HL-60/S4 treated with phorbol 12-myristate 13-acetate at 8.2 ng/mL for 4 days and 3 days (cell line): ENCODE data around the gene IRF8.
"Not testable (repeated sequence)": the region's sequence is repeated elsewhere in the genome, so short reads cannot be mapped to it uniquely, and the experiment has no call there.

ENCODE experiments used
- in situ Hi-C: fragments of 300-500 bp; cut with MboI; formaldehyde crosslinking; loops from 2 replicates; pipeline ENCODE4 v1.15.0; 2022; ENCODE audit warnings: low sequenced_read_pairs

Gene IRF8

GRCh38 chr16:85891033-85891775 lies 7.8 kb upstream of the IRF8 start:
- in situ Hi-C loops: no loop called here

DNA sequence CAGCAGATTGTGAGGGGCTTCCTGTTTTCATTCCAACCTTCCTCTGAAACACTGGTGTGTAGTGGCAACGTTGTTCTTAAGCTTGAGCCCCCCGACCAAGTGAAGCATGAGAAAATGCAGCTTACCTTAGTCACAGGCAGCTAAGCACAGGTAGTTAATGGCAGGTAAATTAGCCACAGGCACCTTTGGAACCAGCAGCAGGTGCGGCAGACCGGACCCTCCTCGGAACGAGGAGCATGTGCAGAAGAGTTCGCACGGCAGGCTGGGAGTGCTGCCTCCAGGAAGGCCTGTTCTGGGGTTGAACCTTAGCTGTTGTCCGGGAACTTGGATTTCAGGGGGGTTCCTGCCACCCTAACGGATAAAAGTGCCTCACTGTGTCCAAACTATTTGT lies 7.2 kb upstream of the IRF8 start:
- in situ Hi-C loops: no loop called here

DNA sequence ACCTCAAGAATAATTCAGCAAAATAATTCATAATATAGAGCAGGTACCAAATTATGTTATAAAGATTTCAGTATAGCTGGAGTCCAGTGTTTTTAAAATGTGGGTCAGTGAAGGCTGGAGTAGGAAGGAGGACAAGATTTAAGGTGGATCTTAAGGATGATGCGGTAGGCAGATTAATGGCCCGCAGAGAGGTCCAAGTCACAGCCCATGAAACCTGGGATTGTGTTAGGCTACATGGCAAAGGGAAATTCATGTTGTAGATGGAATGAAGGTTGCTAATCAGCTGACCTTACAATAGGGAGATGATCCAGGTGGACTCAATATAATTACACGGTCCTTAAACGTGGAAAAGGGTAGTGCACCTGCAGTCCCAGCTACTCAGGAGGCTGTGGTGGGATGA lies 6.2 kb upstream of the IRF8 start:
- in situ Hi-C loops: no loop called here

DNA sequence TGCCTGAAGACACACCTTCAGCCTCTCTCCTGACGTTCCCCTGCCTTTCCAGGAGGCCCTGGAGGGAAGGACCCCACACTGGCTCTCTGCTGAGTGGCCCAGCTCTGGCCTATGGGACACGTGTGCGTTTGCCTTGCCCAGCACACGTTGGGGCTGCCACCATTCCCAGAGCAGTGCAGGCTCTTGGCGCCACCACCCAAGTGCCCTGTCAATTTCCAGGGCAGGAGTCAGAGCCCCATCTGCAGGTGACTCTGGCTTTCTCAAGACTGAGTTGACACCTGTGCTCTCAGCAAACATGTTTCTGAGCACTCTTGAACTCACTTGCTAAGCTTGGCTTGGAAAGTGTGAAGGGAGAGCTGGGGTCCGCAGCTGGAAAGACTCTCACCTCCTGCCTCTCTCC lies 4.7 kb upstream of the IRF8 start:
- in situ Hi-C loops: no loop called here

GRCh38 chr16:85897382-85897781 lies 1.6 kb upstream of the IRF8 start:
- in situ Hi-C loops: no loop called here

DNA sequence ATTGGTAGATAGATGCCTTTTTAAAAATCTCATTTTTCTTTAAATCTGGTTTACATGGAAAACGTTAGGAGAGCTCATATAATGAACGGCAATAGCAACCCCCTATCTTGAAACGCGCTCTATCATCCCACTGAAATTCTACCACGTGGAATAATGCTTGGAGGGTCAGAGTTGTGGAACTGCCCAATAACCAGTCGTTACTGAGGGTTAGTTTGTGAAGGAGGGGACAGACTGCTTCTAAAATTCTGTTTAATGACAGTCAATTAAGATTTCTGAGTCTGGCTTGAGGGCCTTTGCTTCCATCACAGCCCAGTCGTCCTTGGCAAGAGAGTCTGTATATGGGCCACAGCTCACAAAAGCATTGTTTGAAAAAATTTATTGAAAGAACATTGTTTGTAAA lies 482 bp downstream of the IRF8 start:
- in situ Hi-C loops: no loop called here

DNA sequence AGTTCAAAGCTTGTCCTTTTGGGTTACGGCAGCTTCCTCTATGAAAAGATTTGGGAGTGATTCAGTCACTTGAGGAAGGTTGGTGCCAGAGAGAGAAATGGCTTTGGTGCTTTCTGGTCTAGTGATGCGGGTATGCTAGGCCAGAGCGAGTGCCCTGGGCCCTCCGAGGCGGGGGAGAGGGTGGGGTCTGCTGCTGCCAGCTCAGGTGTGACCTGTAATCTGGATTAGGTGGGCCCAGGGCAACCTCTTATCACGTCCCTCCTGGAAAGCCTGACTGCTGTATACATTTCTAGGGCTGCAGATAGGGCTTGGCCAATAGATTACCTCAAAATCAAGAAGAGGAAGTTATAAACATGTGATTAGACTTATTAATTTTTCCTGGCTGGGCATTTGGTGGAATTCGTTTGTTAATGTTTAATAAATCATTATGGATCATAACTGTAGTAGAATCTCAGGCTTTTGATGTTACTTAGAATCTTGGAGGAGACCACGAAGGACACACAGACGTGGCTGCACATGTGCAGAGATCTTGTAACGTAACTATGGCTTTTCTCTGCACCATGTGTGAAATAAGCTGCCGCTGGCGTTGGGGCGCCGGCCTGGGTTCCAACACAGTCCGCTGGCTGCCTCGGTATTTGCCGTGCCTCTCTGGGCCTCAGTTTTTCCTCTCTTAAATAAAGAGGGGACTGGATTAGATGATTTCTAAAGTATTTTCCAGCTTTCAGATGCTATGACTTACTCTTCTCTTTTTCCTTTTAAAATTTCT lies 1.2 kb downstream of the IRF8 start:
- in situ Hi-C loops: no loop called here

DNA sequence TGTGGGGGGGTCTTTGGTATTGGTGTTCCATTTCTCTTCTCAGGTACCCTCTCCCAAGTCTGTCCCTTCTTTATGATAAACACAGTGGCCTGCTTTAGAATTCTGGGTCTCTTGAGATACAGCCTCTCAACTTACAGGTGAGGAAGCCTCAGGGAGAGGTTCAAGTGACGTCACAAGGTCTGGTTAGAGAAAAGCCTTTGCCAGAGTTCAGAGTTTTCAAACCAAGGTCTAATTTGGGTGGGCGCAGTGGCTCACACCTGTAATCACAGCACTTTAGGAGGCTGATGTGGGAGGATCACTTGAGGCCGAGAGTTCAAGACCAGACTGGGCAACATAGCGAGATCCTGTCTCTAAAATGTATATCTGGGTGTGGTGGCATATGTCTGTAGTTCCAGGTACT lies 2.1 kb downstream of the IRF8 start:
- in situ Hi-C loops: no loop called here

DNA sequence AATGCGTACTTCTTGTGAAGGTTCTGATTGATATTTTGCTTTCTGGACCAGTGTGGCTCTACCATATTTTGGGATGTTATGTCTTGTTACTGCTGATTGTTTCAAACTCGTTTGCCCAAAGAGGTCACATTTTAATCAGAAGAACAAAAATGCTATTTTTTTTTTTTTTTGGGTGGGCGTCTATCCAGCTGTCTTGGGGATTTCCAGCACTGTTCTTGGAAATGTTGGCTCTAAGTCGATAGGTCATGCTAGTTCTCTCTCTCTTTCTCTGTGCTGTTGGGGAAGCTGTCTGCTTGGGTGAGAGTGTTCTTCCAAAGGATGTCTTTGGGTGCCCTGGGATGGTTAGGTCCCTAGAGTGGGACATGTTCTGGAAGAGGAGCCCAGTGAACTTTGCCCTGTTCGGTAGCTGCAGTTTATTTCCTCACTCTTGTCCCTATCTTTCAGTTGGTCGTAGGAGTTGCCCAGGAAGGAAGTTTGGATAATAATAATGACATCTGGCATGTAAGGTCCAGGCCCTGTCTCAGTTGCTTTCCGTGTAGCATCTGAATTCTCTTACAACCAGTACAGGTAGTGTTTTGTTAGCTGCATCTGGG lies 2.9 kb downstream of the IRF8 start:
- in situ Hi-C loops: no loop called here

- in situ Hi-C loops: no loop called here
These were observed 3.6 kb downstream of the IRF8 start for GRCh38 chr16:85902366-85903155.

DNA sequence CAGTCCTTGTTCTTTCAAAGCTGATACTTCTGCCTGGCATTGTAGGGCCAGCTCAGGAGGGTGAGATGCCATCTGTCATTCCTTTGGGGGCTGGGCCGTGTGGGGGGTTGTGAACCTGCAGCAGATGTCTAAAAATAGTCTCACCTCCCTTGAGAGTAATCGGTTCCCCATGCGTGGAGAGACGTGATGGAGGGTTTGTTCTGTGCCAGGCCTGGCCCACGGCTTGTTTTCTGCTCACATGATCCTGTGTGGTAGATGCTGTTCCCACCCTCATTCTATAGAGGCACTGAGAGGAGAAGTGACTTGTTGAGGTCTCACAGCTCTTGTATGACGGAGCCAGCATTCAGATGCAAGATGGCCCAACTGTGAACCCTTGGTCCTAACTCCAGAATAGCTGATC lies 4.6 kb downstream of the IRF8 start:
- in situ Hi-C loops: no loop called here

DNA sequence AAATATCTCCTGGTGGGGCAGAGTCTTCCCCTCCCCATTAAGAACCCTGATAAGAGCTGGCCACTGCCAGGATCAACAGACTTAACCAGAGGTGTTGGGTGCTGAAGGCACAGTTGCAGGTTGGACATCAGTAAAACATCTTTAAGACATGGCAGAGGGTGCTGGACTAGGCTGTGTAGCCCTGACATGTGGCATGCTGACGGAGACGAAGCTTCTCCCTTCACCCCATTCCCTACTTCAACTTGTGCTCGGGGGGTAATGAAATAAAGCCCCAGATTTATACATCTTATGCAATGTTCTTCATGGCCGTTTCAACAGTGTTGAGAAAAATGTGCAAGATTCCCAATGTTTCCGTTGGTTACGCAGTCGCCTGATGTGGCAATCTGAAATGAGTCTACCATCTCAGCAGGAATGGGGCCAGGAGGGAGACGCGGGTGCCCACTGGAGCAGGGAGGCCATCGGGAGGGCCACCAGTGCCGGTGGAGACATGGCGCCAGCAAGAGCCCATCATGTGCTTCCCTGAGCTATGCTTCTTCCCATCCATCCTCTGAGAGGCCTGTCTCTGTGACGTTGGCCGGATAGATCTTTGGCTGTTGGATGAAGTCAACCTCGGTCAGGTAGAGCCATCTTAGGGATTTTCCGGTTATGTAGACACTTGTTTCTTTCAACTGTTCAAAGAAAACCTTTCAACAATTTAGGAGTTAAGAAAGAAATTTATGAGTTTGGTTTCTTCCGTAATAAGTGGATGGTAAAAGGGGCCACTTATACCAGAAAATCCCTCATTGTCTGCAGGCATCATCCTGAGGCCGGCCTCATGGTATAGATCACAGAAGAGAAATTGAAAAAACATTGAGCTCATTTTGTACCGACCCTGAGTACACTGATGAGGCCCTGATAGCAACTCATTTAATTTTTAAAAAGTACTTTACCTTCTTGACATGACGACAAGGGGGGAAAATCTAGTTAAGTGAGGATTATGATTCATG lies 6.4 kb downstream of the IRF8 start:
- in situ Hi-C loops: no loop called here

DNA sequence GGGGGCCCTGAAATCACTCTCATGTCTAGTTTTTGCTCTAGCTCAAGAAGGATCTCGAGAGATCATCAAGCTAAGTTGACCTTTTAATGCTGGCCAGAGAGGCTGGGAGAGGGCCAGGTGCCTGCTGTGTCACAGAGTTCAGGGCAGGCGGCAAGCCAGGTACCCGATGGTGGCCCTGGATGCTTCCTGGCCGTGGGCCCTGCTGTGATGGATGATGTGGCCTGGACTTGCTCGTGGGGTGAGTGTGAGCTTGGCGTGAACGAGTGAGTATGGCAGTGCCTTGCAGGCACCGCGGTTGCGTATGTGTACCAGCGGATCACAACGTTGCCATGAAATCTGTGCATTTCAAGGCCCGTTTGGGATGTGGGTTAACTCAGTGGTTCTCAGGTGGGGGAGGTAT lies 7.4 kb downstream of the IRF8 start:
- in situ Hi-C loops: no loop called here

DNA sequence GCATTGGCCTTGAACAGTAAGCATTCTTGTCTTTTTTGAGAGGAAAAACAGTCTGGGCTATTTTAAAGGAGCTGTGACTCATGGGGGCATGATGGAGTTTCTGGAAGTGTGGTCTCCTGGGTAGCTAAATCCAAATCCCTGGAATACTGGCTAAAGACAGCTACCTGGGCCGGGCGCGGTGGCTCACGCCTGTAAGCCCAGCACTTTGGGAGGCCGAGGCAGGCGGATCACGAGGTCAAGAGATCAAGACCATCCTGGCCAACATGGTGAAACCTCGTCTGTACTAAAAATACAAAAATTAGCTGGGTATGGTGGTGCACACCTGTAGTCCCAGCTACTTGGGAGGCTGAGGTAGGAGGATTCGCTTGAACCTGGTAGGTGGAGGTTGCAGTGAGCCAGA lies 8.3 kb downstream of the IRF8 start:
- in situ Hi-C loops: not testable (repeated sequence)

DNA sequence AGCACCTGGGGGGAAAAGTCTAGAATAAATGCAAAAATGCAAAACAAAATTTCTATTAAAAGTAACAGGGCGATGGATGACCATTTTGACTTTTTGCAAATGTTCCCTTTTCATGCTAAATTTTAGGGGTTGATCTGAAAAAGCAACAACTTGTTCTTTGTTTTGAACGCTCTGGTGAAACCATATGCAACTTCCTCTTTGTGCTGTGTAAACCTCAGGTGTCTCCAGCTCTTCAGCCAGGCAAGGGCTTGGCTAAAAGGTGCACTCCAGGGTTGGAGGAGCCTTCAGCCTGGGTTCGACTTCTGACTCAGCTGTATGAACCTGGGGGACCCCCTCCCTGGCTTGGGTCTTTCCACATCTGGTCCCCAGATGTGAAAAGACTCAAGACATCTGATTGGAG lies 9.5 kb downstream of the IRF8 start:
- in situ Hi-C loops: no loop called here

DNA sequence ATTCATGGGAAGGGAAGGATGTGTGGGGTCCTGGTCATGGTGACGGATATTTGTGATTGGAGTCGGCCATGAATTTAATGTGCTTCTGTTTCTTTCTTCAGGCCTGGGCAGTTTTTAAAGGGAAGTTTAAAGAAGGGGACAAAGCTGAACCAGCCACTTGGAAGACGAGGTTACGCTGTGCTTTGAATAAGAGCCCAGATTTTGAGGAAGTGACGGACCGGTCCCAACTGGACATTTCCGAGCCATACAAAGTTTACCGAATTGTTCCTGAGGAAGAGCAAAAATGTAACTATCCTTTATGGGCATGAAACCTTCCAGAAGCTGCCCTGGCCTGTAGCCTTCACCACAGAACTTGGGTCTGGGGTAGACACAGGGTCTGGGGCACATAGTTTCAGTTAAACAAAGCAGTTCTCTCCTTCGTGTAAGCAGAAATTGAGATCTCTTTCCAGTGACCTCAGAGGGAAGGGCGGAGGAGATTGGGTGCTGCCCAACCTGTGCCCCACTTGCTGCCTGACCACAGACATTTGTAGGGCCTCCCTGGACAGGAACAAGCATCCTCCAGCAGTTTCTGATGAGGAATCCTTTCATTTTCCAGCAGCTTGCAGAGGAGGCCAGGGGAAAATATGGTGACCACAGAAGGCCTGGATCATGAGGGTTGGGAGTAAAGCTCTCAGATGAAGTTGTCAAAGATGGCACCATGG lies 10.1 kb downstream of the IRF8 start:
- in situ Hi-C loops: no loop called here

DNA sequence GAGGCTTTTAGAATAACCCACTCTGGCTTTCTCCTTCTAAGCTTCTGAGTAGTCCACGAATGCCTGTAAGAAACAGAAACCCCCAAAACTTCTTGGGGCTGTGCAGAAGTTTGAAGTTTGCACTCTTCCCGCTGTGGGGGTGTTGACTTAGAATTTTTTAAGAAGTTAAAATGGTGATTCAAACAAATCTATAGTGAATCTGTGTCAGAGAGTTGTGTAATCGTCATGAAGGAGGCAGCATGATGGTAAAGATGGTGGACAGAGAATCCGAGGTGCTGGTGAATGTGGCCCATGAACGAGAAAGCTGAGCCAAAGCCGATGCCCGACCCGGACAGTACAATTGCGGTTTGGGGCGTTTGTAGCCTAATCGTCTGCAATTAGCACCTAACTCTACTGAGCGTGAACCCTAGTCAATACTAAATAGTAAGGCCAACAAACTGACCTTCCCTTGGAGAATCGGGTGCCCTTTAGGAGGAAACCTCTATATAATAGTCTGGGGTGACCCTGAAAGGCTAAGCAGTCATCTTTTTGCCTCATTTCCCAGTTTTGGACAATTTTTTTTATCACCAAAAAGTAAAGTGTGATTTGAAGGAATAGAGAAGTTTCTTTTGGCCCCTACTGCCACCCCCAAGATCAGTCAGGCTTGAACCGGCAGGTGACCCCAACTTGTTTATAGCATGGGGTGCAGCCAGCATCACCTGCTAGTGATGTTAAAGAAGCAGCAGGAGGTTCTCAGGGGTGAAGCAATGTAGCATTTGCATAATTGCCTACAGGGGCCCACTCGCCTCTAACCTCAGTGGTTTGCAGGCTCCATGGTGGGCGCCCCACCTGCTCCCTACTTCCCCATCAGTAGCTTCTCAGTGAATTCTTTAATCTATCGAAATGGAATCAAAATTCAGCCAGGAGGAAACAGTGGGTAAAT lies 11.2 kb downstream of the IRF8 start:
- in situ Hi-C loops: no loop called here

DNA sequence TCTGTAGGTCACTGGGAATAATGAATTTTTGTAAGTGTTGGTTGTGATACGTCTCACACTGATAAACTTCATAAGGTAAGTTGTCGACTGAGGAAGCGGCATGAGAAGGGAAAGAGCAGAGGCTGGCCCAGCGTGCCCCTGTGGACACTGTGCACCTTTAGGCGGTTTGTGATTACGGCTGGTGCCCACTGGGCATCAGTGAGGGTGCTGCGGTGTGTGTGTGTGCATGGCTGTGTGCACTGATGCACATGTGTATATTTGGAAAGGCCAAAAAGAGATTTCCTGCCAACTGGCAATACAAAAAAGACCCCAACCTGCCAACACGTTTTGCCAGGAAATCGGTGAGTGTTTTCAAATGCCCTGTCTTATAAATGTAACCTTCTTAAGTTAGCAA lies 11.9 kb downstream of the IRF8 start:
- in situ Hi-C loops: no loop called here
